Esophagus (tissue), 2 donors: Measurements from ENCODE around the gene USP40. TPM values are rescaled to one million over a fixed set of nuclear protein-coding genes. Genes with fewer than 3 reads are reported as not detected.

Source experiments
- H3K27ac ChIP-seq, 2 donors: one replicate each; pipeline ENCODE4 v1.5.1; 2013; ENCODE audit warnings: low read depth in 2 of 2, mild to moderate bottlenecking in 2 of 2, inconsistent platforms in 1 of 2, low read length in 1 of 2, moderate library complexity in 1 of 2
- H3K27me3 ChIP-seq, 2 donors: one replicate each; pipeline ENCODE4 v1.6.1; 2013; ENCODE audit warnings: low read length in 2 of 2, control low read depth in 1 of 2, mild to moderate bottlenecking in 1 of 2; ENCODE audit not compliant: insufficient read depth in 2 of 2, control insufficient read depth in 1 of 2
- H3K36me3 ChIP-seq, 2 donors: one replicate each; pipeline ENCODE4 v1.6.1; 2013; ENCODE audit warnings: low read length in 1 of 2; ENCODE audit not compliant: control insufficient read depth in 2 of 2, insufficient read depth in 2 of 2
- H3K4me1 ChIP-seq, 2 donors: one replicate each; pipeline ENCODE4 v1.6.1; 2013; ENCODE audit warnings: low read length in 1 of 2; ENCODE audit not compliant: control insufficient read depth in 2 of 2, insufficient read depth in 2 of 2
- H3K4me3 ChIP-seq, 2 donors: one replicate each; pipeline ENCODE4 v1.5.1; 2013; ENCODE audit warnings: low read length in 2 of 2, mild to moderate bottlenecking in 2 of 2, low read depth in 1 of 2, moderate library complexity in 1 of 2
- H3K9me3 ChIP-seq, 2 donors: one replicate each; pipeline ENCODE4 v1.6.1; 2013; ENCODE audit warnings: mild to moderate bottlenecking in 2 of 2, low read depth in 1 of 2, low read length in 1 of 2, moderate library complexity in 1 of 2; ENCODE audit not compliant: control insufficient read depth in 2 of 2, insufficient read depth in 1 of 2
- WGBS, 2 donors: extraction: QIAGEN DNeasy Blood & Tissue Kit; methylation state at CpG; one replicate each; pipeline ENCODE4 v1.1.7; 2013; 5-methylcytosine and 5-hydroxymethylcytosine counted together
- polyA plus RNA-seq, 2 donors: library from polyadenylated mRNA; stranded (reverse); fragments of 200-250 nt; gene quantifications; one replicate each; pipeline ENCODE4 v1.2.3, GENCODE V29; 2013
- donor health status: healthy with polysubstance abuse.
- donor health status: Bipolar disorder and iron deficiency.

The USP40 gene
- polyA plus RNA-seq, 2 donors = 14.2 to 29.9 TPM

DNA sequence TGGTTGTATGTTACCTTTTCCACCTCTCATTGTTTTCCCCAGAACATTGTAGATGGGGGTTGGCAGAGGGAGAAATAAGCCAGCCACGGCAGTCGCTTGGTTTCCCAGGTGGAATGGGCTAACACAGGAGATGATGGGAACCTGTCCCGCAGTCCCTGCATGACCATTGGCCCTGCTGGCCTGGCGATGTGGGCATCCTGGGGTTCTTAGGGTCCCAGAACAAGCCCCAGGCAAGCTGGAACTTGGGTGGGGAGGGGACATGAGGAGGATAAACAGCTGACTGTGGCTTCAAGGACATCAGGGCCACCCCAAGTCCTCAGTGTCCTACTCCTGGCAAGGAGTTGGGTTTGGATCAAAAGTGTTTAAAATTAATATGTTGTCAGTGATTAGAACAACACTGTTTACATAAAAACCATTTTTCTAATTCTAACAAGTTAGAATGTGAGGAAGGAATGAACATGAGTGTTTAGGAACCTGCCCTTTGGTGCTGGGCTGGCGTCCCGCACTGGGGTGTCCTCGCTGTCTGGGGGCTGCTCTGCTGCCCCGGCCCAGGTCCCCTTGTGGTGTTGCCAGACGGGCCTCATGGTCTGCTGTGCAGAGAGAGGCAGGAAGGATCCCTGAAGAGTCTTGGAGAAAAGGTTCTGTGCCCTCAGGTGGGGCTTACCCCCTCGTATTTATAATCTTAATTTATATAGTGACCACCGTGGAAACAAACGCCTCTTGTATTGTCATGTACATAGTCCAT is 95.1 kb downstream of the USP40 start:
- Histone ChIP-seq H3K4me1 (peaks cover 0 to 3% of the 10 kb centered on the region in 2 donors), H3K36me3 (peaks cover 0 to 35% of the 10 kb centered on the region in 2 donors), H3K27ac (no peak overlapping the region), H3K9me3 (peaks cover 0 to 2% of the 10 kb centered on the region in 2 donors), H3K27me3 (no peaks in the 10 kb centered on the region), H3K4me3 (no peak overlapping the region)
- 94 to 95% methylated on average over 12 of the region's 12 CpGs for WGBS, 2 donors

- Histone ChIP-seq H3K27me3 (no peaks in the 10 kb centered on the region), H3K9me3 (peaks cover 0 to under 1% of the 10 kb centered on the region in 2 donors), H3K27ac (no peak overlapping the region), H3K4me3 (no peak overlapping the region), H3K4me1 (peaks cover 0 to 3% of the 10 kb centered on the region in 2 donors), H3K36me3 (peaks cover 0 to 30% of the 10 kb centered on the region in 2 donors)
- WGBS, 2 donors = 94 to 95% methylated on average over 14 of the region's 14 CpGs
Measured at GRCh38 chr2:233470839-233471238, 95.7 kb downstream of the USP40 start.

GRCh38 chr2:233470011-233470687 is 96.4 kb downstream of the USP40 start:
- Histone ChIP-seq H3K27me3 (no peaks in the 10 kb centered on the region), H3K36me3 (peaks cover 0 to 25% of the 10 kb centered on the region in 2 donors), H3K27ac (peak overlapping the region in 1 of 2 donors; percentile 28), H3K9me3 (no peaks in the 10 kb centered on the region), H3K4me3 (no peak overlapping the region), H3K4me1 (peaks cover 0 to 3% of the 10 kb centered on the region in 2 donors)
- WGBS, 2 donors = 77 to 85% methylated on average over 20 of the region's 20 CpGs

GRCh38 chr2:233469261-233470010 is 97.1 kb downstream of the USP40 start:
- Histone ChIP-seq H3K4me3 (no peak overlapping the region), H3K9me3 (no peaks in the 10 kb centered on the region), H3K27me3 (no peaks in the 10 kb centered on the region), H3K36me3 (peaks cover 0 to 25% of the 10 kb centered on the region in 2 donors), H3K27ac (peak overlapping the region in 1 of 2 donors; percentile 58), H3K4me1 (peaks cover 0 to 8% of the 10 kb centered on the region in 2 donors)
- 75 to 76% methylated on average over 32 of the region's 32 CpGs for WGBS, 2 donors

- Histone ChIP-seq H3K27me3 (no peaks in the 10 kb centered on the region), H3K27ac (no peak overlapping the region), H3K36me3 (peaks cover 0 to 31% of the 10 kb centered on the region in 2 donors), H3K4me3 (no peak overlapping the region), H3K4me1 (peaks cover 0 to 10% of the 10 kb centered on the region in 2 donors), H3K9me3 (no peaks in the 10 kb centered on the region)
- 93 to 94% methylated on average over 8 of the region's 8 CpGs for WGBS, 2 donors
Measured at GRCh38 chr2:233468741-233469110, 97.9 kb downstream of the USP40 start.

DNA sequence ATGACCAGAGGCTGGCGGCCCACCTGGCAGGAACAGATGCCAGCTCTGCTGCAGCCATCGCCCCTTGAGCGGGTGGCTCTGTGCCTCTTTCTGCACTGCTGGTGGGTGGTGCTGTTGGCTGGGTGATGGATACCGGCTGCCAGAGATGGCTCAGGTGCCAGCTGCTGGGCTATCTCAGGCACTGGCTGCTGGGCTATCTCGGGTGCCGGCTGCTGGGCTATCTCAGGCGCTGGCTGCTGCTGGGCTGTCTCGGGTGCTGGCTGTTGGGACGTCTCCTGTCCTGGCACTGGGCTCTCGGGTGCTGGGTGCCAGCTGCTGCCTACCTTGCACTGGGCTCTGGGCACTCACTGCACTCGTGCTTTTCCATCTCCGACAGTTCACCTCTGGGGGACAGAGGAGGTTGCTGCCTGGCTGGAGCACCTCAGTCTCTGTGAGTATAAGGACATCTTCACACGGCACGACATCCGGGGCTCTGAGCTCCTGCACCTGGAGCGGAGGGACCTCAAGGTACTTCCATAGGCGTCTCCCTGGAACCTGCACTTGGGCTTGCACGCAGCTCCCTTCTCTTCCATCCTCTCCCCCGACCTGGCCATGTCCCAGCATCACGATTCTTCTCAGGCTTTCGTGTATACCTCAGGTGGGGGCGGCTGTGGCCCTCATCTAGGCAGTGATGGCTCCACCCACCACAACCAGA is 98.4 kb downstream of the USP40 start:
- no peak overlapping the region for H3K4me3 ChIP-seq
- no peak overlapping the region for H3K27ac ChIP-seq
- peaks cover 0 to 33% of the 10 kb centered on the region in 2 donors for H3K36me3 ChIP-seq
- WGBS, 2 donors = 91 to 93% methylated on average over 22 of the region's 22 CpGs
- H3K9me3 ChIP-seq = no peaks in the 10 kb centered on the region
- H3K27me3 ChIP-seq = no peaks in the 10 kb centered on the region
- peaks cover 0 to 10% of the 10 kb centered on the region in 2 donors for H3K4me1 ChIP-seq

DNA sequence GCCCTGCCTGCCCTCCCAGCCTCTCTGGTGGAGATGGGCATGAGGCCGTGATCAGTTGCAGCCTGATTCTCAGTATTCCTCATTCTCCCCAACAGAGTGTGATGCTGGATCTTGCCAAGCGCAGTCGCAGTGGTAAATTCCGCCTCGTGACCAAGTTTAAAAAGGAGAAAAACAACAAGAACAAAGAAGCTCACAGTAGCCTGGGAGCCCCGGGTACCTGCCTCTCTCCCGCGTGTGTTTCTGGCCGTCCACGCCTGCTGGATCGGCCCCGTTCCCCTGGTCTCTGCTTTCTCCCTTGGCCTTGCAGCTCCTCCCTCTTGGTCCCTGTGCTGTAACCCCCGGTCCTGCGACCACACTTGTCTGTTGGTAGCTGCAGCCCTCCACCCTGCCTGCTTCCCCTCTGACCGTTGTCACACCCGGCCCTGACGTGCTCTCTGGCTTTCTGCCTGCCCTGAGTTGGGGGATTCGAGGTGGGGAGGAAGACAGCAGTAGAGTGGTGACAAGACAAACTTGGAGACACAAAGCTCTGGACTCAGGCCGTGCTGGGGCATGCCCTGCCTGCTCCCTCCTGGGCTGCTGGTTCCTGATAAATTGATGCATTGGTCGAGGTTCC is 99.5 kb downstream of the USP40 start:
- Histone ChIP-seq H3K36me3 (peaks cover 0 to 41% of the 10 kb centered on the region in 2 donors), H3K4me1 (peaks cover 0 to 10% of the 10 kb centered on the region in 2 donors), H3K27me3 (no peaks in the 10 kb centered on the region), H3K27ac (no peak overlapping the region), H3K4me3 (no peak overlapping the region), H3K9me3 (no peaks in the 10 kb centered on the region)
- WGBS, 2 donors = 92 to 93% methylated on average over 20 of the region's 20 CpGs

DNA sequence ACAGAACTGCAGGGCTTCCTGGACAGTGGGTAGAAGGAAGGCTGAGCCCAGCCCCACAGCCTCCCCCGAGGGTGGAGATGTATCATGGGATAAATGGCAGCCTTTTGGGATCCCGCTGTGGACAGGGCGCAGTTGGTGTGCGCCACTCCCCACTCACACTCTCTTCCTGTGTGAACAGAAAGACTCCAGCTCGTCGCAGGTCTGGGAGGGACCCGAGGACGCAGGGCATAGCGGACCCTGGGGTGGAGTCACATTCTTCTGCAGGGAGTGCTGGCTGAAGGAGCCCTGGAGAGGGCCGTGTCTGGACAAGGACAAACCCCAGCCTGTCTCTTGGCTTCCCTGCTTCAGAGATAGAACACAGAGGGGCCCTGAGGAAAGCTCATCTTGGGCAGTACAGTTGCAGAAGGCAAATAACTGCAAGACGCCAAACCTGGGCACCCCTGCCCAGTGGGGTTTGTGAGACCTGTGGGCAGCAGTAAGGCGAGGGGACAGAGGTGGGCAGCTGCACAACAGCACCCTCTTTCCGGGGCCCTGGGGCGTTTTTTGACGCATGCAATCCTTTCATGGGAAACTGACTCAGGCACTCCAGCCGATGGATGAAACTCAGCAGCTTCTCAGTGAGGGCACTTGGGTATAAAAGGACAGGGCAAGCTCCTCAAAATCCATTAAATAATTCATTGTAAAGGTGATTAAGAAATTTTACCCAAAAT is 101.9 kb downstream of the USP40 start:
- Histone ChIP-seq H3K9me3 (no peaks in the 10 kb centered on the region), H3K36me3 (peaks cover 3 to 47% of the 10 kb centered on the region in 2 donors), H3K4me1 (peaks cover 0 to 10% of the 10 kb centered on the region in 2 donors), H3K27ac (no peak overlapping the region), H3K27me3 (no peaks in the 10 kb centered on the region), H3K4me3 (no peak overlapping the region)
- 71 to 79% methylated on average over 16 of the region's 16 CpGs for WGBS, 2 donors
